ENCODE measurements around the gene ZSCAN4. TPM values are rescaled to one million over a fixed set of nuclear protein-coding genes. Genes with fewer than 3 reads are reported as not detected.

Gene ZSCAN4
- polyA plus RNA-seq, 2 of the 4 experiments (the other 2 are of a cell fraction): 0.04 TPM; not detected in 1

GRCh38 chr19:57671124-57671895 is 2.6 kb downstream of the ZSCAN4 start:
- no peak for FAIRE-seq
- Histone ChIP-seq H3K27ac (no peak overlapping the region), H3K4me3 (no peak overlapping the region), H3K9me3 (peaks cover 72% of the 10 kb centered on the region), H3K4me2 (no peak overlapping the region), H3K4me1 (no peaks in the 10 kb centered on the region)
- TF ChIP-seq KDM1A (IDR thresholded peaks at IDR 0.05; ENCODE audit: low read depth): no peak
- TF ChIP-seq HDAC2 (IDR thresholded peaks at IDR 0.05): no peak
- TF ChIP-seq ATOH8 (CRISPR knock-in tag; IDR thresholded peaks at IDR 0.05; ENCODE audit: low read depth): no peak
- TF ChIP-seq MAX (IDR thresholded peaks at IDR 0.05): no peak
- TF ChIP-seq MYC (IDR thresholded peaks at IDR 0.05; ENCODE audit: borderline replicate concordance, low read length): no peak
- TF ChIP-seq RARB (CRISPR knock-in tag; IDR thresholded peaks at IDR 0.05): no peak
- no peak for TF ChIP-seq POLR2AphosphoS2 (conservative IDR thresholded peaks at IDR 0.05; ENCODE audit: low read length)
- TF ChIP-seq NR3C1 (IDR thresholded peaks at IDR 0.05): no peak
- no peak for TF ChIP-seq CBX2 (IDR thresholded peaks at IDR 0.05; ENCODE audit: borderline replicate concordance, low read depth)
- no peak for TF ChIP-seq CBX8 (IDR thresholded peaks at IDR 0.05)
- TF ChIP-seq ZC3H11A (IDR thresholded peaks at IDR 0.05): no peak
- no peak for TF ChIP-seq KDM5A (IDR thresholded peaks at IDR 0.05)
- TF ChIP-seq HOXB5 (CRISPR knock-in tag; IDR thresholded peaks at IDR 0.05): no peak
- no peak for TF ChIP-seq CTCF (IDR thresholded peaks at IDR 0.05)
- TF ChIP-seq HES2 (IDR thresholded peaks at IDR 0.05): no peak
- TF ChIP-seq HOXA7 (CRISPR knock-in tag; IDR thresholded peaks at IDR 0.05): no peak
- TF ChIP-seq NPAS2 (CRISPR knock-in tag; IDR thresholded peaks at IDR 0.05; ENCODE audit: borderline replicate concordance): no peak
- TF ChIP-seq CHD2 (IDR thresholded peaks at IDR 0.05; ENCODE audit: low read length, partially characterized antibody): no peak
- ATAC-seq: no peak
- 19% methylated on average over 7 of the region's 7 CpGs for WGBS (ENCODE audit: missing lambda C conversion rate)
- ChIA-PET POLR2A (interaction anchor here (1.0 kb wide), 1 partner anchor 512 kb away, joined by 10 read pairs; the partner anchor contains the start of gene ZNF274), CTCF (interaction anchor here (3.1 kb wide), 1 partner anchor 13 kb away, joined by 8 read pairs; no protein-coding TSS in a partner anchor)
- no peak for DNase-seq (ENCODE audit: low read depth in 1 of 2, low spot score in 1 of 2)

GRCh38 chr19:57672466-57672865 is 3.7 kb downstream of the ZSCAN4 start:
- TF ChIP-seq POLR2A (IDR thresholded peaks at IDR 0.05; ENCODE audit: low read length) (no peak), SMC3 (IDR thresholded peaks at IDR 0.05) (no peak), JUN (IDR thresholded peaks at IDR 0.05) (no peak), ELK1 (IDR thresholded peaks at IDR 0.05; ENCODE audit: low read depth, low read length) (no peak), ZNF302 (CRISPR knock-in tag; IDR thresholded peaks at IDR 0.05) (no peak), KDM1A (IDR thresholded peaks at IDR 0.05; ENCODE audit: low read depth) (no peak), POLR2AphosphoS2 (conservative IDR thresholded peaks at IDR 0.05; ENCODE audit: low read length) (no peak), RNF2 (IDR thresholded peaks at IDR 0.05; ENCODE audit: borderline replicate concordance, low read depth) (no peak), JUNB (IDR thresholded peaks at IDR 0.05) (no peak), TP53 (CRISPR knock-in tag; IDR thresholded peaks at IDR 0.05) (no peak), HES2 (IDR thresholded peaks at IDR 0.05) (no peak), CHD4 (IDR thresholded peaks at IDR 0.05; ENCODE audit: borderline replicate concordance) (no peak), EHF (CRISPR knock-in tag; IDR thresholded peaks at IDR 0.05) (no peak), CBX8 (IDR thresholded peaks at IDR 0.05) (no peak), RFX5 (IDR thresholded peaks at IDR 0.05) (no peak), BCL3 (IDR thresholded peaks at IDR 0.05) (no peak), E2F6 (IDR thresholded peaks at IDR 0.05; ENCODE audit: borderline replicate concordance, low read depth) (no peak), CHD2 (IDR thresholded peaks at IDR 0.05; ENCODE audit: low read length, partially characterized antibody) (no peak), CEBPB (IDR thresholded peaks at IDR 0.05) (no peak)
- ChIA-PET CTCF (interaction anchor here (0.6 to 3.1 kb wide), 5 partner anchors 9 to 183 kb away, joined by 3 to 8 read pairs (median 4); partner anchors contain the start of genes ZNF551 and ZNF587B), POLR2A (no interaction called here)
- ATAC-seq: no peak
- WGBS (ENCODE audit: missing lambda C conversion rate): 2% methylated on average over 4 of the region's 4 CpGs
- H3K9me3 ChIP-seq: peaks cover 77% of the 10 kb centered on the region
- no peaks in the 10 kb centered on the region for H3K4me1 ChIP-seq
- no peak overlapping the region for H3K4me3 ChIP-seq
- no peak overlapping the region for H3K4me2 ChIP-seq
- no peak for FAIRE-seq
- no peak for DNase-seq (ENCODE audit: low read depth in 1 of 2, low spot score in 1 of 2)
- H3K27ac ChIP-seq: no peak overlapping the region

Measured in A549 (cell line).